Right renal cortex interstitium (tissue), 3 donors: ENCODE data around the gene FOXL3. TPM values are rescaled to one million over a fixed set of nuclear protein-coding genes. Genes with fewer than 3 reads are reported as not detected.

Source experiments
- DNase-seq, 3 donors: peaks; one replicate each; pipeline ENCODE4 v3.0.0-alpha.2; 2013; ENCODE audit warnings: low read depth in 3 of 3, low spot score in 2 of 3
- polyA plus RNA-seq, 3 donors: library from polyadenylated mRNA; unstranded; fragments of 120-200 nt; gene quantifications; one replicate each; pipeline ENCODE4 v1.2.1, GENCODE V29; 2013; ENCODE audit not compliant: insufficient read length in 3 of 3

FOXL3 gene
- polyA plus RNA-seq, 3 donors, result not detected

- no peak for DNase-seq
Measured at GRCh38 chr7:265998-266850, 23.7 kb upstream of the FOXL3 start.

DNA sequence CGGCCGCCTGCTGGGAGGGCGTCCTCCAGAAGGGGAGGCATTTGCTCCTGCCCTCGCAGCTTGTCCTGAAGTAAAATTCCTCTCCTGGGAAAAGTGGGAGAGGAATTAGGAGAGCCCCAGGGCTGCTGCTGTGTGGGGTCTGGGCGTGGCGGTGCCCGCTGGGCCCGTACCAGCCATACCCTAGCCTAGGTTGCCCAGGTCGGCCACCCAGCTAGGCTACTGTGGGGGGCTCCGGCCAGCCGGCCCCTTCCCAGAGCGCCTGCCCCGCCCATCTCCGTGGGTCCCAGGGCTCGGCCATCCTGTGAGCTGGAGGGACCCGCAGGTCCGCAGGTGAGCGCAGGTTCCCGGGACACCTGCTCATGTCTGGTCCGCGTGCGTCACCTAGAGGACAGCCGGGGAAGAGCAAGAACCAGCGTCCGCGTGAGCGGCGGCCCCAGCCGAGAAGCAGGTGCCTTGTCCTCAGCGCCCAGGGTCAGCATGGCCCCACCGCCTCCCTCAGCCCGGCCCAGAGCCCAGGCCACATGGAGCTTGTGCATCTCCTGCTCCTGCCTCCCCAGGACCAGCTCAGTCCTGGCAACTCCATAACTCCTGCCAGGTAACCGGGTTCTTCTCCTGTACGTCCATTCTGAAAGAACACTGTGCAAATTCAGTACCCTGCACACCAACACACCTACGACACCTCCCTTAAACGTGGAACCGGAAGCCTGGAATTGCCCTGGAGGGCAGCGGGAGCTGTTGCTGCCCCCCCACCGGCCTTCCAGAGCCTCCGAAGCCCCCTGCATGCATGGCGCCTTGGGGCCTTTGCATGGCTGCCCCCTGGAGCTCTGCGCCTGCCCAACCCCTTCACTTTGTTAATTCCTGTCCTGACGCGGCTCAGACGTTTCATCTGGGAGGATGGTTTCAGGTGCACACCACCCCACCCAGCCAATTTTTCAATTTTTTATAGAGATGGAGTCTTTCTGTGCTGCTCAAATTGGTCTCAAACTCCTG lies 22.8 kb upstream of the FOXL3 start:
- DNase-seq, result no peak

DNA sequence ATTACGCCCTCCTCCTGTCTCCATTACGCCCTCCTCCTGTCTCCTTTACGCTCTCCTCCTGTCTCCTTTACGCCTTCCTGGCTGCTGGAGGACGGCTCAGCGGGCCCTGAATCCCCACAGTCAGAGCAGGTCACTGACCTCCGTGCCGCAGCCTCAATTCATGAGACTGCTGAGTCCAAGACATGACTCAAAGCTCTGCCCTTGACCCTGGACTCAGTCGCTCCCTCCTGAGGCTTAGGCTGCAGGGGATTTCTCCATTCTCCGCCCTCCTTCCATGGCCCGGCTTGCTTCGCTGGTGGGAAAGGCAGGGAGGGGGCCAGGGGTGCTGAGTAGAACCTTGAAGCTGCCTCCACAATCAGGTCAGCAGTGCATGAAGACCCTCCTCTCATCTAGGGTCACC lies 21.0 kb upstream of the FOXL3 start:
- DNase-seq, result no peak

DNA sequence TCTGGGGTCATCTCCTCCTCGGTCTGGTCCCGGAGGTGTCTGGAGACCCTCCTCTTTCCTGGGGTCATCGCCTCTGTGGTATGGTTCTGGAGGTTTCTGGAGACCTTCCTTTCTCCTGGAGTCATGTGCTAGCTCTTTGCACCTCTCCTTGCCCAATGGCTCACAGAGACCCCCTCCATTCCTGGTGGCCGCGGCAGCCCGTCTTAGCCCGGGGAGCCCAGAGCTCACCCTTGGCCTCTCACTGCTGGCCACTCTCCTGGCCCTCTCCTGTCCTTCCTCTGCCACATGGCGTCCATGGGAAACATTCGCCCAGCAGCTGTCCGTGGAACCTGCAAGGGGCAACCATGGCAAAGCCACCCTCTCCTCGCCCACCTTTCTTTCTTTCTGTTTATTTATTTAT lies 20.2 kb upstream of the FOXL3 start:
- no peak for DNase-seq

- DNase-seq, result no peak
Measured at GRCh38 chr7:270351-270983, 19.5 kb upstream of the FOXL3 start.

GRCh38 chr7:271266-272107 lies 18.5 kb upstream of the FOXL3 start:
- DNase-seq, result no peak

GRCh38 chr7:272108-272615 lies 17.8 kb upstream of the FOXL3 start:
- no peak for DNase-seq

GRCh38 chr7:272631-273030 lies 17.3 kb upstream of the FOXL3 start:
- no peak for DNase-seq

DNA sequence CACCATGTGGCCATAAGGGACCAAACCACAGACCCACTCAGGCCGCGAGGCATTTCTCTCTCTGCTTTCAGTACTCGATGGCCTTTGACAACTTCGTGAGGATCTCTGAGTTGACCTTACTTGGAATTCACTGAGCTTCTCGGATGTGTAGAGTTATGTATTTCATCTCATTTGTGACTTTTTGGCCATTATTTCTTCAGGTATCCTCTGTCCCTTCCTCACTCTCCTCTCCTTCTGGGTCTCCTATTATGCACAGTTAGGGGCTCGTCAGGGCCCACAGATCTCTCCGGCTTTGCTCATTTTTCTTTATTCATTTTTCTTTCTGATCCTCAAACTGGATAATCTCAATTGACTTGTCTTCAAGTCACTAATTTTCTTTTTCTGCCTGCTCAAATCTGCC lies 16.6 kb upstream of the FOXL3 start:
- DNase-seq, result no peak

DNA sequence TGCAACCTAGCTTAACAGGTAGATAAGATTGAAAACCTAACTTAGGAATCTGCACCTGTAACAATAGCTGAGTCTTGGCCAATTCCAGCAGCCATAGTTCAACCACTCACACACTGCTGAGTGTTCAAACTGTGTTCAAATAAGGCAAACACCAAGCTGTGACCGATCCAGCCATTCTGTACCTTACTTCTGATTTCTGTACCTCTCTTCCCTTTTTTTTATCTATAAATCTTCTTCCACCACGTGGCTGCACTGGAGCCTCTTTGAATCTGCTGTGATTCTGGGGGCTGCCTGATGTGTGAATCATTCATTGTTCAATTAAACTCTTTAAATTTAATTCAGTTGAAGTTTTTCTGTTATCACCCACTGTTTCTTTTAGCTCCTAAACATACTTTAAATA lies 15.7 kb upstream of the FOXL3 start:
- no peak for DNase-seq

GRCh38 chr7:276230-276835 lies 13.6 kb upstream of the FOXL3 start:
- DNase-seq, result no peak

GRCh38 chr7:277228-277627 lies 12.7 kb upstream of the FOXL3 start:
- DNase-seq, result no peak

DNA sequence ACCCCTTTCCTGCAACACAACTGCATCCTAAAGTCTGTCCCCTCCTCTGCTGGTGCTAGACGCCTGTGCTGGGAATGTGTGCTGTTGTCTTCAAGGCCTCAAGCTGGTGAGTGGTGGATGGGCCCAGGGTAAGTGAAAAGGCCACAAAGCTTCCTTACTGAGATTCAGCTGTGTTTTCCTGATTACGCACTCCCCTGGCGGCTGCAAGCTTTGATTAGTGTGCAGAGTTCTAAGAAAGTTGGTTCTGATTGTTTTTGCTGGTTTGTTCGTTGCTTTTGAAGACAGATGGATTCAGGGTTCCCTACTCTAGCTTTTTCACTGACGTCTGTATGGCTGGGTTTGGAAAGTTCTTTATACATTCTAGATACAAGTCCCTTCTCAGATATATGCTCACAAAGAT lies 11.9 kb upstream of the FOXL3 start:
- DNase-seq, result no peak

DNA sequence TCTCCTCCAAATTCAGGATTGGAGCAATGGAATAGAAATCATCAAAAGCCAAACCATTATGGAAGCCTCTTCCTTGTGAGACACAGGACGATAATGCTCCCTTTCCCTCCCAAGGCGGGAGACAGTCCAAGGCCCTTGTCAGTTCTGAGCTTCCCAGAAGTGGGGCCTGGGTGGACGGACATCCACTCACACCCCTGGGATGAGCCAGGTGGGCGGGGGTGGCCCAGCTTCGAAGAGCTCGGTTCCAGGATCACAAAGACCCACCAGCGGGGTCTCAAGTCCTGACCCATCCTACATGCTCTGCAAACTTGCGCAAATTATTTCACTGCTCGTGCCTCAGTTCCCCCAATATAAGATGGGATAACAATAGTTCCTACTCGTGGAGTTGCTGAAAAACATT lies 10.1 kb upstream of the FOXL3 start:
- DNase-seq, result no peak

- DNase-seq, result no peak
Measured at GRCh38 chr7:280461-280860, 9.5 kb upstream of the FOXL3 start.

- DNase-seq, result no peak
Measured at GRCh38 chr7:281637-282036, 8.3 kb upstream of the FOXL3 start.

DNA sequence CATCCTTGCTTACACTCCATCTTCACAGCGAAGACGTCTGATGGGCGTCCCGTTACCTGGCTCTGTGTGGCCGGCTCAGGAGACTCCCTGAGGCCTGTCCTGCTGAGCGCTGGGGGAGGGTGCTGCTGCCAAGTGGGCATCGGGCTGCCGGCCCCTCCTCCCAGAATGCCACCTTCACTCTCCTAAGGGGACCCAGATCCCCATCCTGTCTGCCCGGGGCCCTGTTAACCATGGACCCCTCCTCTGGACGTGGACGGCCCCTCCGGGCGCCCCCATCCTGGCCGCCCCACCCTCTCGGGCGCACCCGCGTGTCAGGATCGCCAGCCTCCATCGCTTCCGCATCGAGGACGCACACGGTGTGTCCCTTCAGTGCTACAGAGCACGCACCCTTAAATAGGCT lies 7.3 kb upstream of the FOXL3 start:
- DNase-seq, result no peak

DNA sequence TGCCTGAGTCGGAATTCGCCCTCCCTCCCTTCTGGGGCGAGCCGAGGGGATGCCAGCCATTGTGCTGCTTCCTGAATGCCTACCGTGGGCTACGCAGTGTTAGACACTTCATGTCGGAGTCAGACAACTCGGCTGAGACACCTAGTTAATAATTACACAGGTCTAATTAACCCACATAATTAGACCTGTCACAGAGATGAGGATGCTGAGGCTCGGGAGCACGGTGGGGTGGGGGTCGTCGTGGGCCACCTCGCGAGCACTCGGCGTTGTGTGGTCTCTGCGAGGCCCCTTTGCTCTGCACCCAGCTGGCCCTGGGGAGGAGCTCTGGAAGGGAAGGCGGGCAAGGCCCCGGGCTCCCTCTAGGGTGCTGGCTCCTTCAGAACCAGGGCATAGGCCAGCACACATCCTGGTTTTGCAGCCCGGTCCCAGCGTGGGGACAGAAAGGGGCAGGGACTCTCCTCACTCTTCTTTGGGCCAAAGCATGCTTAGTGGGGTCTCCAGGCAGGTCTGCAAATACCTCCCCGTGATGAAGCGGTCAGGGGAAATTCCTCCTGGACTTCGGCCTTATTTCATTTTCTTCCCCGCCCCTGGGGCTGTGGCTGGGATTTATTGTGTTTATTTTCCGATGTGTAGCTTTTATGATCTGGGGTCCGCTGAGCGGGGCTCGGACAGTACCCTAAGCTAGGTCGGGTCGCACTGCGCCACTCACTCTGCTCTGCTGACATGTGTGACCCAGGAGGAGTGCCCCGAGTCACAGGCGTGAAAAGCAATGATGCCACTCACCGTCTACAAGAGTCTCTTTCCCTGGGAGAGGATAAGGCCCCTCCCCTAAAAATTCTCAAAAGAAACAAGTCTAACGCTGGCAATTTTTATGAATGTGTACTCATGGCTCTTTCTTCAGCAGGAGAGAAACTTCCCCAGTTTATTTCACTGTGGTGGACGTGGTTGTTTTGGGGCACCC lies 4.9 kb upstream of the FOXL3 start:
- DNase-seq, result no peak

DNA sequence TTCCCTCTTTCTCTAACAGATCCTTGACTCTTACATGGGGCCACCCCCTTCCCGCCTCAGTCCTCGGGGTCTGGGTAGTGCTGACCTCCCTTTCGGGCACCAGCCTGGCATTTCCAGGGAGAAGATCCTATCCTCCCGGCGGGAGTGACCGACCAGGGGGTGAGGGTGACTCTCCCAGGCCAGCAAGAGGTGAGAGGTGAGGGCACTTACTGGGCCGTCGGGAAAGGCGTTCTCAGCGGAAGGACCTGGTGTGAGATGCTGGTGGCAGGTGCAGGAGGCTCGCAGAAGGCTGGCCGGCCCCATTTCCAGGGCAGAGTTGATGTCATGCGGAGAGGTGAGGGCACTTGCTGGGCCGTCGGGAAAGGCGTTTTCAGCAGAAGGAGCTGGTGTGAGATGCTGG lies 4.2 kb upstream of the FOXL3 start:
- no peak for DNase-seq
